GM21825 (cell line): ENCODE measurements around the gene PTMA.
"Not testable (repeated sequence)": the region's sequence is repeated elsewhere in the genome, so short reads cannot be mapped to it uniquely, and the experiment has no call there.

Experiments used
- ATAC-seq: cut with Tn5 transposase; IDR thresholded peaks from one replicate; pipeline ENCODE4 v1.9.1; 2021; ENCODE audit warnings: mild to moderate bottlenecking, moderate library complexity; ENCODE audit not compliant: unreplicated experiment

Gene PTMA, protein sequence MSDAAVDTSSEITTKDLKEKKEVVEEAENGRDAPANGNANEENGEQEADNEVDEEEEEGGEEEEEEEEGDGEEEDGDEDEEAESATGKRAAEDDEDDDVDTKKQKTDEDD

DNA sequence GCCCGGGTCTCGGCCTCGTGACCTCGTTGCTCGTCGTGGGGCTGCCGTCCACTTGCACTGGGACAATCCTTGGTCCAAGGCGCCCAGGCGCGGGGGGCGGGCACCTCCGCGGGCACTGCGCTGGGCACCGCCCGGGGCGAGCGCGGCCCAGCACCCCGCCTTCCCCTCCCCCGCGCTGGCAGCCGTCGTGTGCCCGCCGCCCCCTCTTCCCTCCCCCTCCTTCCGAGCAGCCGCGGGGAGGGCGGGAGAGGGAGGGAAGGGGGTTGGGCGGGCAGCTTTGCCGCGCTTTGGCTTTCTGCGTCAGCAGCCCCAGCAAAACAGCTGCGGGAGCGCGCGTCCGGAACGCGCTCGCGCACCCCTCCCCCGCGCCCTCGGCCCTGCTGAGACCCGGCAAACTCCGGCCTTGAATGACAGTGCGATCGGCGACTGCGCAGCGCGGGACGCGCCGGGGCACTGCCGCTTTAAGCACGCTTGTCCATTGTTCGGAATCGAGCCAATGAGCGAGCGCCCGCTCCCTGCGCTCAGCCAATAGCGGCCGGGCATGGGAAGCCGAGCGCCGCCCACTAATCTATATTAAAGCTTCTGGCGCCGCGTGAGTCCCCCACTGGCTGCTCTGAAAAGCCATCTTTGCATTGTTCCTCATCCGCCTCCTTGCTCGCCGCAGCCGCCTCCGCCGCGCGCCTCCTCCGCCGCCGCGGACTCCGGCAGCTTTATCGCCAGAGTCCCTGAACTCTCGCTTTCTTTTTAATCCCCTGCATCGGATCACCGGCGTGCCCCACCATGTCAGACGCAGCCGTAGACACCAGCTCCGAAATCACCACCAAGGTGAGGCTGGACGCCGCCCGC lies at the start of gene PTMA:
Gene PTMA, plus strand, starts transcription at position 599 of the 846 bp plus-strand sequence. Its CDS starts 182 bp downstream, at position 781.
- peak; percentile 57 for ATAC-seq

DNA sequence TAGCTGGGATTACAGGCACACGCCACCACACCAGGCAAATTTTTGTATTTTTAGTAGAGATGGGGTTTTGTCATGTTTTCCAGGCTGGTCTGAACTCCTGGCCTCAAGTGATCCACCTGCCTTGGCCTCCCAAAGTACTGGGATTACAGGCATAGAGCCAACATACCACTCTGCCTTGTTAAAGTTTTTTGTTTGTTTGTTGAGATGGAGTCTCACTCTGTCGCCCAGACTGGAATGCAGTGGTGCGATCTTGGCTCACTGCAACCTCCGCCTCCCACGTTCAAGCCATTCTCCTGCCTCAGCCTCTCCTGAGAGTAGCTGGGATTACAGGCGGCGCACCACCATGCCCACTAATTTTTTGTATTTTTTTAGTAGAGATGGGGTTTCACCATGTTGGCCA lies 48.3 kb upstream of the PTMA start:
- ATAC-seq = not testable (repeated sequence)

DNA sequence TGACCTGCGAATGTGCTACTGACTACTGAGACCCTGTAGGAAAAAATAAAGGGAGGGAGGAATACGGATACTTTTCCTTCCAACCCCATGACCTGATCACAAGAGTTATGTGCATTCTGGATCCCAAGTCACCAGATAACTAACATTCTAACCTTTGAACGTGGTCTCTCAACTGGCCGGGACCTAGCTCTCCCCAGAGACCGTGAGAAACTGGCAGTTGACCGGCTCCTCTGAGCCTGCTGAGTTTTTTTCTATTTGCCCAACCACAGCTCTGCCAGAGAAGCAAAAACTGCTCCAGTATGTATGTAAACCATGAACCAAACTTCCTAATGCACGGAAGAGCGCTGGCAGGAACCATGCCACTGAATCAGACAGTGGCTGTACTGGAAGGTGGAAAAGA lies 47.5 kb upstream of the PTMA start:
- ATAC-seq = no peak

DNA sequence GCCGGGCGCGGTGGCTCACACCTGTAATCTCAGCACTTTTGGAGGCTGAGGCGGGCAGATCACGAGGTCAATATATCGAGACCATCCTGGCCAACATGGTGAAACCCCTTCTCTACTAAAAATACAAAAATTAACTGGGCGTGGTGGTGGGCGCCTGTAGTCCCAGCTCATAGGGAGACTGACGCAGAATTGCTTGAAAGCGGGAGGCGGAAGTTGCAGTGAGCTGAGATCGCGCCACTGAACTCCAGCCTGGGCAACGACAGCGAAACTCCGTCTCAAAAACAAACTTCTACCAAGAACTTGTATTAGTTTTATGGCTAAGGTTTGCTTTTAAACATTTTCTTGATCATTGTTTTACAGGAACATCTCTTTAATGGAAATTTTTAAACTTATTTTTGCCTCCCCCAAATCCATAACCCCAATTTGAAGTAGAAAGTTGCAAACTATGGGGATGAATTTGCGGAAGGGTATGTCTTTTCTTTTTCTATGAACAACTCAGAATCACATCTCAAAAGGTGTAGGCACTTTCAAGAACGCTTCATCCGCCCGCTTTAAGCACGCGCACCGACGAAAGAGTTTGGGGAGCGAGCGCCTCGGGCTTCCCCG lies 46.8 kb upstream of the PTMA start:
- no peak for ATAC-seq

DNA sequence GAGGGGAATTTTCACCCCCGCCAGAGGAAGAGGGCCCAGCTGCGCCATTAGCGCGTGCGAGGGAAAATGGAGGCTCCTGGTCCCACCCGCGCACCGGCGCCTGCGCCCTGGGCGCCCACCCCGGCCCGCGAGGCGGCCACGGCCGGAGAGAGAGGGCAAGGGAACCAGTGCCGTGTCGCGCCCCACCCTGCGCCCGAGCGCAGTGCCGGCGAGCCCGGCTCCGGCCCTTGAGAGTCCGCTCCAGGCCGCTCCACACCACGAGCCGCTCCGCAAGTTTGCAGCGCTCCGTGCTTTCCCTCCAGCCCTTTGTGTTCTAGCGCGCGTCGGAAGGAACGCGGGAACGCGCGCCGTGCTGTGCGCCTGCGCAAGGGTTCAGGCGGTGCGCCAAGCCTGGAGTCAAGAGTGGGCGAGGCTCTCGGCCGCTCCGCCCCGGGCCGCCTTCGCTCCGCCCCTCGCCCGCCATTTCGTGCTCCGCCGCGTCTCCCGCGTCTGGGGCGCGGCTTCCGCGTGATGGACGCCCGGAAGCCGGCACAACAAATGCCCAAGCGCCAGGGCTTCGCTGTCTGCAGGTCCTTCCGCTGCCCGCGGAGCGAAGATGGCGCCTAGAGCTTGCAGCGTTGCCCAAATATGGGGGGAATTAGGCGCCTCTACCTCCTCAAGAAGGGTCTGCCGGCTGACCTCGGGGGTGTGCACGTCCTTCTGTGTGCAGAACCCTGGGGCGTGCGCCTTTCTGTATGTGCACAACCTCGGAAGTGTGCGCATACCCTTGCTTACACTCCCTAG lies 46.1 kb upstream of the PTMA start:
- ATAC-seq = peak; percentile 58

DNA sequence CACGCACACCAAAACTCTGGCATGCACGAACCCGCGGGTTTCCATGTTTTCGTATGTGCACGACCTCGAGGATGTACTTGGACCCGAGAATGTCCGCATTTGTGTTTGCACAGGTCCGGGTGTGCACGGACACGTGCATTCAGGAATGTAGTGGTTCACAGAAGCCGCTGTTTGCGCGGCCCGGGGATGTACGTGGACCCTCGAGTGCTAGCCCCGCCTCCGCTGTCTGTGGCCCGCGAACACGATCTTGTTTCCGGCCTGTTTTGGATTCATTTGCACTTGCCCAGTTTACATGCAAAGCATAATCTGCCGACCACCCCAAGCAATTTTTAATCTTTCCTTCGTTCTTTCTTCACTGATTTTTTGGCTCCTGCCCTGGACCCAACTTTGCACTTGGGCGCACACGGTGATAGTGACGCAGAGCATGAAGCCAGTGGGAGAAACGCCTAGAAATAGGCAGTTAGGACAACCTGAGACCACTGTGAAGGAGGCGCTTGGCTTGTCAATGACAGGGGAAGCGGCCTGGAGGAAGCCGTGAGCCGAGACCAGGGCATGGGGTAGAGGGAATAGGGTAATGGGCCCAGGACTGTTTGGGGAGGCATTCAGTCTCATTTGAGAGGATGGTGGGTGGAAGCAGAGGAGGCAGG lies 45.4 kb upstream of the PTMA start:
- no peak for ATAC-seq

DNA sequence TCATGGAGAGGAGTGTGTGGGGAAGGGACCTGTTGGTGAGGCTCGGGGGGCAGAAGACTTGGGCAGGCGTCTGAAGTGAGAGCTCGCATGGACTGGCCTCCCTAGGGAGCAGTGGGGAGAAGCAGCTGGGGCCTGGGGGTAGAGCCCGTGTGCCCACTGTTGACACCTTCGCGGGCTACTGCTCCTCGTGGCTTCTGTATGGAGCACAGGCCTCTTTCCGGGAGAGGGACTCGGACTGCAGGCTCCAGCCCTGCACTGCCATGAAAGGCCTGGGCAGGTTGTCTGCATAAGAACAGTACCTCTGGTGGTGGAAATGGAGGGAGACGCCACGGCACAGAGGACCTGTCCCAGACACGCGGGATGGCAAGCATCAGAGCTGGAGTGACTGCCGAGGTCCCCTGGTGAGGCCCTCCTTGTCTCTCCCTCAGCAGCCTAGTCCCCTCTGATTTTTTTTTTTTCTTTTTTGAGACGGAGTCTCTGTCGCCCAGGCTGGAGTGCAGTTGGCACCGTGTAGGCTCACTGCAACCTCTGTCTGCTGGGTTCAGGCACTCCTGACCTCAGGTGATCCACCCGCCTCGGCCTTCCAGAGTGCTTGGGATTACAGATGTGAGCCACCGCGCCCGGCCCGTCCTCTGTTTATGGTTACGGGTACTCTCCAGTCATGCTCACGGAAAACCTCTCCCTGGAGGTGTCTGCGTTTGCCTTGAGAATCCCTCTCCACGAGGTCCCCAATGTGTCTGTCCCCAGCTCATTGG lies 44.7 kb upstream of the PTMA start:
- no peak for ATAC-seq

DNA sequence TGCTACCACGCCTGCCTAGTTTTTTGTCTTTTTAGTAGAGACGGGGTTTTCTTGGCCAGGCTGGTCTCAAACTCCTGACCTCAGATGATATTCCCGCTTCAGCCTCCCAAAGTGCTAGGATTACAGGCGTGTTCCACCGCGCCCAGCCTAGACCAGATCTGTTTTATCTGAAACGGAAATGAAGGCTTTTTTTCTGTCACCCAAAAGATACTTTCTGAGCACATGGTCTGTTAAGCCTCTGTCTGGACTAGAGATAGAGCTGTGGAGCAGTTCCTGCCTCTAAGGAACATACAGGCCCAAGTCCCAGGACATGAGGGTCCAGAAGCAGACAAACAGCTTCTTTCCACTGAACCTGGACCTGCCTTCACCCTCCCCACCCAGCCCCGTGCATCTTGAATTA lies 43.6 kb upstream of the PTMA start:
- no peak for ATAC-seq

DNA sequence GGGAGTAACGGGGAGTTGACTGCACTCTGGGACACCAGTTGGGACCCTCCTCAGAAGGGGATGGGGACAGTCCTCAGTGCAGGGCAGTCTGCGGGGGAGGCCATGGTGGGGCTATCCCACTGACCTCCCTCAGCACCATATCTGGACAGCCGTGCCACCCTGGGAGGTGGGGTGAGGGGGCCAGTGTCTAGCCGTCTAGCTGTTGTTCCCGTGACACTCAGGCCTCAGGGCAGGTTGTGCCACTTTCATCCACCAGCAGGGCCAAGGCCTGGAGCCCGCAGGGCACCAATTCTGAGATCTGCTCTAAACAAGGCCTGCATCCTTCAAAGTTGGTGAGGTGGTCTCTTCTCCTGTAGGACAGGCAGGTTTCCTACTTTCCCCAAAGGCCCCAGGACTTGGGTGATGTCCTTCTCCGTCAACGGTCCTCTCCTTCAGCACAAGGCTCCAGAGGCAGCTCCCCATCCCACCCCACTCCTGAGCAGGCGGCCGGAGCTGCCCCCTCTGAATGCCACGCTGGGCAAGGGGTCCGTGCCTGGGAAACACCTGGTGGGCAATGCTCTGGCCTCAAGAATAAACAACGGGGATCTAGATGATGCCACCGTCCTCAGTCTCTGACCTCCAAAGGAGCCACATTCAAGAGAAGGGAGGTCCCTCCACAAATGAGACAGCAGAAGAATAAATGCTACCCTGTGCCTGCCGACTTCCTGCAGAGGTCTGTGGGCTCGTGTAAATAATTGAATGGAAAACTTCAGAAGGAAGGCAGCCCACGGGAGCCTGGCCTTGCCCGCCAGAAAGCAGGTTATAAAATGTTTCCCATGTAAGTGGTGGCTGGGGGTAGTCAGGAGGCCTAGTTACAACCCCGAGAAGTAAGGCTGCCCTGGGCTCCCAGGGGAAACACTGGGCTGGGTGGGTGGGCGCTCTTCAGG lies 42.8 kb upstream of the PTMA start:
- no peak for ATAC-seq

DNA sequence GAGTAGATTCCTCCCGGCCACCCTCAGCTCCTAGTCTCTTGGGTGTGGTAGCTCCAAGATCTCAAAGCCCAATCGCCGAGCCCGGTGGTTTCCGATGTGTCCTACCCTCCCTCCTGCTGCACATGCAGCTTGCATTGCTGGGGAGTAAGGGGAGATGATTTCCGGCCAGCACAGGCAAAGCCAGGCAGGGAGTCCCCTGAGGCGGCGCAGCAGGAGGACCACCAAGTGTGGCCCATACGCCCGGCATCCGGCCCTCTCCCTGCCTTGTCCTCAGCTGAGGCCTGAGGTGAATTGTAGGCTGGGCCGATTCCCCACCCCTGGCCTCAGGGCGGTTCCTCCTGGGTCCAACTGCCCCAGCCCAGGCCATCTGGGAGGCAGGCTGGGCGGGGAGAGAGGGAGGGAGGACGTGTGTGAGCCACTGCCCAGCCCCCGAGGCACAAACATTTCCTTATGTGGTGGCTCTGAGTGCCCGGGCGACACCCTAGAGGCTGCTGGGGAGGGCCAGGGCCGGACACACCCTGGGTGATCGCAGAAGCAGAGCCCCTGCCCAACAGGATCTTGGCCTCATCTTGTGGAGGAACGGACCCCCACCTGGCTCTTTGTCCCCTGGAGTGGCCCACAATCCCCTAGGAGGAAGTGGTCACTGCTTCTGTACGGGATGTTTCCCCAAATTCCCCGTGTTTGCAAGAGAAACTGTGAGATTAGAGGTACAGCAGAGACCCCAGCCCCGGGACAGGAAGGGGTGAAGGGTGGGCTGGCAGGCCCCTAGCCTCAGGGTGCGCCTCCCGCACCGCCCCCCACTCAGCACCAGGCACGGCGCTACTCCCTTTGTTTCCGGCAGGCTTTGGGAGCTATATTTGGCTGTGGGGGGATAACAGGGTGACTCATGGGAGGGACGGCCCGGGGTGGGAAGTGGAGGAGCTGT lies 41.9 kb upstream of the PTMA start:
- peak; percentile 41 for ATAC-seq

DNA sequence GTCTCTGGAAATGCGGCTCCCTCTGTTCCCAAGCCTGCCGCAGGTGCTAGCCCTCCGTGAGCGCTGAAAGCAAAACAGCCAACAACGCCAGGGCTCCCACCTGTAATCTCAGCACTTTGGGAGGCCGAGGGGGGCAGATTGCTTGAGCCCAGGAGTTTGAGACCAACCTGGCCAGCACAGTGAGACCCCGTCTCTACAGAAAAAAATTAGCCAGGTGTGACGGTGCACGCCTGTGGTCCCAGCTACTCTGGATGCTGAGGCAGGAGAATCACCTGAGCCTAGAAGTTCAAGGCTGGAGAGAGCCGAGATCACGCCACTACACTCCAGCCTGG lies 41.3 kb upstream of the PTMA start:
- no peak for ATAC-seq

DNA sequence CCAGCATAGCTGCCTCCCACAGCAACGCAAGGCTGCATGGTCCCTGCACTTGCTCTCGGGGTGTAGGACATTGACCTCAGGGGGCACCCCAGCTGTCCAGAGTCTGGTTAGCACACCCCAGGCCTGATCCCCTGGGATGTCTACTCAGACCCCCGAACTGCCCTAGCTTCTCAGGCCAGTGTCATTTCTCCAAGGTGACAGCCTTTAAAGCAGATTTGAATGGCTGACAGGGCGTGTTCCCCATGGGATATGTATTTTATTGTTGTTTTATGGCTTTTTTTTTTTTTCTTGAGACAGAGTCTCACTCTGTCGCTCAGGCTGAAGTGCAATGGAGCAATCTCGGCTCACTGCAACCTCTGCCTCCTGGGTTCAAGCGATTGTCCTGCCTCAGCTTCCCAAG lies 40.8 kb upstream of the PTMA start:
- ATAC-seq = no peak

DNA sequence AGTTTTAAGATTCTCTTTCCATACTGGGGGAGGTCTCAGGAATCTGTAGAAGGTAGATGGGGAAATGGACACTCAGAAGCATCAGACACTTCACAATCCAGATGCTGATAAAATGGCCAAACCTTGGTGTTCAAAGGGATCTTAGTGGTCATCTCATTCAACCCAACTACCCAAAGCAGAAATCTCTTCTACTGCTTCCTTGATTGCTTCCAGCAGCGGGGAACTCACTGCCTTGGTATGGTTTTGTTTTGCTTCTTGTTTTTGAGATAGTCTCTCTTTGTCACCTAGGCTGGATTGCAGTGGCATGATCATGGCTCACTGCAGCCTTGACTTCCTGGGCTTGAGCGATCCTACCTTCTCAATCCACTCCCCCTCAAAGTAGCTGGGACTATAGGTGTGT lies 39.3 kb upstream of the PTMA start:
- ATAC-seq = no peak

DNA sequence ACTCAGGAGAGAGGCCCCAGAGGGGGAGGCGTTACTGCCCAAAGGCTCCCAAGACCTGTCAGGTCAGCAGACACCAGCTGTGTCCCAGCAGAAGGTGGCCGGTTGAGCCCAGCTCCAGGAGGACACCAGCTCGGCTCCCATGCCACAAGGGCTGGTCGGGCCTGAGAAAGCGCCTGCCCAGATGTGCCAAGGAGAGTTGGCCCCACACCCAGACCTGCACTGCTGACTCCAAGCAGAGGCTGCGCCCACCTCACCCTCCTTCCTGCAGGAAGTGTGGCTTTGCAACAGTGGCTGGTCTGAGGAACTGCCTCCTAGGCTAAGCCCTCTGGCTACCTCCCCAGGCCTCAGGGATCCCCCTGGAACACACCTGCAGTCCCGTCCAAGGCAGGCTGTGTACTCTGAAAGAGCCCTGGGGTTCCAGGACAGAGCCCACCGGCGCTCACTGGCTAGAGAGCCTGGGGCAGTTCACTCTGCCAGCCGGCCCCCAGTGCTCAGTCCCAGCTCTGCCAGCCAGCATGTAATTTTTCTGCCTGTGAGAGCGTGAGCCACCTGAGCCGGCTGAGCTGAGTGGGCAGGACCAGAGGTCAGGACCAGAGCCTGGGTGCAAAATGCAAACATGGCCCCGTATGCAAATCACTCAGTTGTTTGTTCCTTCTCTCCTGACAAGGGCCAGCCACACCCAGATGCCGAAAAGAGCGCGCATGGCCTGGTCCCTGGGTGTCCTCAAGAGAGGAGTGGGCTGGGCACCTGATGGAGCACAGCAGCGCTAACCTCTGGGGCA lies 36.9 kb upstream of the PTMA start:
- peak; percentile 27 for ATAC-seq

DNA sequence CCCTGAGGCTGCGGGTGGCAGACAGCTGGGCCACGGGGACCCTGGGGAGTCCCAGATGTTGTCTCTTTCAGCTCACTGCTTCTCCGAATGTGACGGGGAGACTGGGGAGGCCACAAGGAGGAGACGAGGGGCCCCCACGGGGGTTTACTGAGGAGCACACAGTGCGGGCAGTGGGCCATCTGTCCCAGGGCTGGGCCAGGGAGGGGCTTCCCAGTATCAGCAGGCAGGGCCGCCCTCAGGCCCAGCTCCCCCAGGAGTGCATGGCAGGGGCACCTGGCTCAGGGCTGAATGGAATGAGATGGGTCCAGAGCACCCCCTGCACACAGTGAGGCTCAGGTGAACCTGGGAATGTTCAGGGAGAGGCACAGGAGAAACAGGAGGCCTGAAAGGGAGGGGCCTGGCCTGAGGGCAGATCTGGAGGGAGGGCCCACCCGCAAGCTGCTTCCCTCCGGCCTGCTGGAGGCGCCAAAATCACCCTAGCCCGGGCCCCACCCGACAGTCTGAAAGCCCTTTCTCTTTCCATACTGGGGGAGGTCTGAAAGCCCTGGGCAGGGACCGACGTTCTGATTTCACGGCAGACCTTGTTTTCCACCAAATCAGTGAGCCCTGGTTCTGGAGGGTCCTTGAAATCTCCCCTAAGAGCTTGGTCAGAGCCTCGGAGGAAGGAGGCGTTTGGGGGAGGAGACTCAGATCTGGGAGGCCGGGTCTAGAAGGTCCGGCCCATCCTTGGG lies 35.5 kb upstream of the PTMA start:
- peak; percentile 59 for ATAC-seq

DNA sequence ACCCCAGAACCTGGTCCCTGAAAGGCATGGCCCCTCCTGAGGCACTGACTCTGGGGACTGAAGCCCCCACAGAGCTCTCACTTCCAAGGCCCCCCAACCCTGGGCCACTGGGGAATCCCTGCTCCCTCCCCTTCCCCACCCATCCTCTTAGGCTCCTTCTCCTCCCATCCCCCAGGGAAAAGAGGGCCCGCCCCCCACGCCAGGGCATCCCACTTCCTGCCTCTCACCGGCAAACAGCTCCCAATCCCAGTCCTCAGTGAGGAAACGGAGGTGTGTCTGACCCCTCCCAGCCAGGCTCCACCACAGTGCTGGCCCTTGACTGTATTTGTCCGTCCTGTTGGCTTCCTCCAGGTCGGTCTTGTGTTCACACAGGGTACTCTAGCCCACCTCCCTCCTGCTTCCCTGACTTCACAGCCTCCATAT lies 35.0 kb upstream of the PTMA start:
- no peak for ATAC-seq
